Measurements from ENCODE around the gene AFF3.

GRCh38 chr2:100178864-100179263, 36.5 kb upstream of the AFF3 start:
- no peak for TF ChIP-seq CTCF (IDR thresholded peaks at IDR 0.05; ENCODE audit: poor library complexity)
- TF ChIP-seq EZH2 (IDR thresholded peaks at IDR 0.05; ENCODE audit: borderline replicate concordance), result no peak
- no peak for TF ChIP-seq EZH2phosphoT487 (IDR thresholded peaks at IDR 0.05; ENCODE audit: low read depth, severe bottlenecking, unreplicated experiment)

Measured in hepatocyte (in vitro differentiated cells).